ENCODE results near the gene DAB2. TPM values are rescaled to one million over a fixed set of nuclear protein-coding genes. Genes with fewer than 3 reads are reported as not detected.

The DAB2 gene
- polyA plus RNA-seq, 1 donor from 2014 or later, result 0.63 TPM

GRCh38 chr5:39364367-39364766 lies 60.4 kb downstream of the DAB2 start, which contains the start of gene C9:
Gene C9 (minus strand): TSS chr5:39364495. CDS start chr5:39364464, 31 bp downstream.
- Histone ChIP-seq H2AFZ (ENCODE audit: low read depth, low read length) (no peak within 1 kb of the TSS), H4K20me1 (ENCODE audit: insufficient read depth) (no peaks in the 10 kb centered on the region), H3K9me3 (ENCODE audit: low read length) (no peaks in the 10 kb centered on the region)

GRCh38 chr5:39363217-39363616 lies 61.6 kb downstream of the DAB2 start:
- Histone ChIP-seq H3K27me3 (ENCODE audit: insufficient read depth, low read depth, low read length) (no peaks in the 10 kb centered on the region), H3K4me3 (ENCODE audit: low read length) (no peak overlapping the region), H3K79me2 (replicated peaks; ENCODE audit: insufficient read depth, low read length) (no peaks in the 10 kb centered on the region), H3K27ac (ENCODE audit: low read length) (no peak overlapping the region), H3K9ac (ENCODE audit: low read length) (no peak overlapping the region), H2AFZ (ENCODE audit: low read depth, low read length) (no peak overlapping the region), H4K20me1 (ENCODE audit: insufficient read depth) (no peaks in the 10 kb centered on the region), H3K9me3 (ENCODE audit: low read length) (no peaks in the 10 kb centered on the region), H3K9me2 (ENCODE audit: insufficient read depth, low read length) (no peaks in the 10 kb centered on the region), H3K36me3 (ENCODE audit: insufficient read depth, low read length) (no peaks in the 10 kb centered on the region), H3F3A (ENCODE audit: insufficient read depth, low read length, poor library complexity, severe bottlenecking) (no peaks in the 10 kb centered on the region), H3K4me2 (ENCODE audit: low read length) (no peak overlapping the region)
- TF ChIP-seq RAD21 (conservative IDR thresholded peaks at IDR 0.05) (no peak), EZH2 (IDR thresholded peaks at IDR 0.05; ENCODE audit: borderline replicate concordance, insufficient read depth, low read length, poor library complexity, severe bottlenecking) (no peak), REST (IDR thresholded peaks at IDR 0.05; ENCODE audit: borderline replicate concordance) (no peak), POLR2AphosphoS5 (IDR thresholded peaks at IDR 0.05) (no peak), EP300 (conservative IDR thresholded peaks at IDR 0.05; ENCODE audit: poor library complexity, severe bottlenecking) (no peak), SMC3 (conservative IDR thresholded peaks at IDR 0.05; ENCODE audit: poor library complexity) (no peak), MXI1 (conservative IDR thresholded peaks at IDR 0.05; ENCODE audit: poor library complexity, severe bottlenecking) (no peak), TAF1 (IDR thresholded peaks at IDR 0.05; ENCODE audit: low read depth) (no peak)

More at GRCh38 chr5:39364367-39364766, 60.4 kb downstream of the DAB2 start, which contains the start of gene C9:
- no peaks in the 10 kb centered on the region for H3K27me3 ChIP-seq (ENCODE audit: insufficient read depth, low read depth, low read length)
- TF ChIP-seq REST (IDR thresholded peaks at IDR 0.05; ENCODE audit: borderline replicate concordance) (no peak), TAF1 (IDR thresholded peaks at IDR 0.05; ENCODE audit: low read depth) (no peak), RAD21 (conservative IDR thresholded peaks at IDR 0.05) (no peak), SMC3 (conservative IDR thresholded peaks at IDR 0.05; ENCODE audit: poor library complexity) (no peak), MXI1 (conservative IDR thresholded peaks at IDR 0.05; ENCODE audit: poor library complexity, severe bottlenecking) (no peak), CTCF (IDR thresholded peaks at IDR 0.05; ENCODE audit: poor library complexity, severe bottlenecking) (no peak), EP300 (conservative IDR thresholded peaks at IDR 0.05; ENCODE audit: poor library complexity, severe bottlenecking) (no peak), POLR2AphosphoS5 (IDR thresholded peaks at IDR 0.05) (no peak), EZH2 (IDR thresholded peaks at IDR 0.05; ENCODE audit: borderline replicate concordance, insufficient read depth, low read length, poor library complexity, severe bottlenecking) (no peak)
- no peak within 1 kb of the TSS for H3K4me2 ChIP-seq (ENCODE audit: low read length)
- H3K79me2 ChIP-seq (replicated peaks; ENCODE audit: insufficient read depth, low read length), result no peaks in the 10 kb centered on the region
- no peaks in the 10 kb centered on the region for H3K9me2 ChIP-seq (ENCODE audit: insufficient read depth, low read length)
- no peaks in the 10 kb centered on the region for H3K36me3 ChIP-seq (ENCODE audit: insufficient read depth, low read length)
- no peaks in the 10 kb centered on the region for H3F3A ChIP-seq (ENCODE audit: insufficient read depth, low read length, poor library complexity, severe bottlenecking)
- H3K4me3 ChIP-seq (ENCODE audit: low read length), result no peak within 1 kb of the TSS
- H3K27ac ChIP-seq (ENCODE audit: low read length), result no peak within 1 kb of the TSS
- H3K9ac ChIP-seq (ENCODE audit: low read length), result no peak within 1 kb of the TSS
